ENCODE data around the gene RGS3. TPM values are rescaled to one million over a fixed set of nuclear protein-coding genes. Genes with fewer than 3 reads are reported as not detected.

Gene RGS3
- total RNA-seq, 4 donors from 2014 or later, result 43.9 to 122 (median 72.7) TPM

- Histone ChIP-seq H3K36me3 (no peaks in the 10 kb centered on the region), H3K4me3 (no peak overlapping the region), H3K27ac (no peak overlapping the region), H3K9me3 (no peaks in the 10 kb centered on the region), H3K4me1 (peaks cover 4 to 44% (median 16%) of the 10 kb centered on the region in 3 donors), H3K27me3 (no peaks in the 10 kb centered on the region)
- 73 to 86% methylated on average over 1 to 4 of the region's 9 CpGs for WGBS, 2 donors (ENCODE audit: low coverage in 1 of 2)
- ATAC-seq, result no peak
- TF ChIP-seq EP300 (IDR thresholded peaks at IDR 0.05) (no peak), POLR2A (IDR thresholded peaks at IDR 0.05) (no peak), POLR2AphosphoS5 (IDR thresholded peaks at IDR 0.05) (no peak)
- TF ChIP-seq, protein P1, sequence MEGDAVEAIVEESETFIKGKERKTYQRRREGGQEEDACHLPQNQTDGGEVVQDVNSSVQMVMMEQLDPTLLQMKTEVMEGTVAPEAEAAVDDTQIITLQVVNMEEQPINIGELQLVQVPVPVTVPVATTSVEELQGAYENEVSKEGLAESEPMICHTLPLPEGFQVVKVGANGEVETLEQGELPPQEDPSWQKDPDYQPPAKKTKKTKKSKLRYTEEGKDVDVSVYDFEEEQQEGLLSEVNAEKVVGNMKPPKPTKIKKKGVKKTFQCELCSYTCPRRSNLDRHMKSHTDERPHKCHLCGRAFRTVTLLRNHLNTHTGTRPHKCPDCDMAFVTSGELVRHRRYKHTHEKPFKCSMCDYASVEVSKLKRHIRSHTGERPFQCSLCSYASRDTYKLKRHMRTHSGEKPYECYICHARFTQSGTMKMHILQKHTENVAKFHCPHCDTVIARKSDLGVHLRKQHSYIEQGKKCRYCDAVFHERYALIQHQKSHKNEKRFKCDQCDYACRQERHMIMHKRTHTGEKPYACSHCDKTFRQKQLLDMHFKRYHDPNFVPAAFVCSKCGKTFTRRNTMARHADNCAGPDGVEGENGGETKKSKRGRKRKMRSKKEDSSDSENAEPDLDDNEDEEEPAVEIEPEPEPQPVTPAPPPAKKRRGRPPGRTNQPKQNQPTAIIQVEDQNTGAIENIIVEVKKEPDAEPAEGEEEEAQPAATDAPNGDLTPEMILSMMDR (IDR thresholded peaks at IDR 0.05), result no peak
Measured at GRCh38 chr9:113624721-113625120, 161.2 kb downstream of the RGS3 start.

- Histone ChIP-seq H3K4me3 (no peak overlapping the region), H3K36me3 (no peaks in the 10 kb centered on the region), H3K27ac (no peak overlapping the region), H3K27me3 (no peaks in the 10 kb centered on the region), H3K4me1 (peaks cover 4 to 36% (median 8%) of the 10 kb centered on the region in 3 donors), H3K9me3 (no peaks in the 10 kb centered on the region)
- ATAC-seq, result no peak
- no CpG with 5 or more reads among the region's 8 CpGs for WGBS, 2 donors (ENCODE audit: low coverage in 1 of 2)
- TF ChIP-seq, protein P1 (IDR thresholded peaks at IDR 0.05), result no peak
- TF ChIP-seq EP300 (IDR thresholded peaks at IDR 0.05) (no peak), POLR2AphosphoS5 (IDR thresholded peaks at IDR 0.05) (no peak), POLR2A (IDR thresholded peaks at IDR 0.05) (no peak)
Measured at GRCh38 chr9:113625486-113625885, 162.0 kb downstream of the RGS3 start.

DNA sequence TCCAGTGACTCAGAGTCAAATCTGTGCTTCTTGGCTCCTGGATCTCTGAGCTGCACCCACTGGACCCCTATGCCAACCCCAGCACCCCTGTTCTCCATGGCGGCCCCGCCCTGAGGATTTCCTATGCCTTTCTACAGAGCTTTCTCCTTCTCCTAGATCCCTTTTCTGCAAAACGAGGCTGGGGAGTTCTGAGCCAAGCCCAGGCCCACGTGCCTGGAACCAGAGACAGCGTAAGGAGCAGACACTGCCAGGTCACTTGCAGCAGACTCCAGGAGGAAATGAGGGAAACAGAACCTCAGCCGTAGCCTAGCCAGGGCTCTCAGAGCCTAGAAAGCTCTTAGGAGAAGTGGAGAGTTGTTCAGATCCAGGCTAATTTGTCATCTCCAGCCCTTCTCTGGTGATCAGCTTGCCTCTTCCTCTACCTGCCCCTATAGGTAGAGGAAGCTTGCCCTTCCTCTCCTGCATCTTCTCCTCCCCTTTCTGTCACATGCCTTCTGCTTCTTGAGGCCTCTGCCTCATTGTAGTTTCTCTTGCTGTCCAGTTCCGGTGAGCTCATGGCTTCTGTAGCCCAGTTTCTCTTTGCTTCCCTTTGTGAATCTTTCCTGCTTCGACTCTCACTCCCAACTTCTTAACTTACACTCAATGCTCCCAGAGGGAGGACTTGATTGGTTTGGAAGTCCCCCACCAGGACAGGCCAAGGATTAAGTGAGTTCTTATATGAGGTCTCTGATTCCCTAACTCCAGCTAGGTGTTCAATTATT, 163.4 kb downstream of the RGS3 start:
- Histone ChIP-seq H3K9me3 (no peaks in the 10 kb centered on the region), H3K4me3 (no peak overlapping the region), H3K36me3 (no peaks in the 10 kb centered on the region), H3K27me3 (no peaks in the 10 kb centered on the region), H3K4me1 (peaks cover 0 to 22% (median 0%) of the 10 kb centered on the region in 3 donors), H3K27ac (peak overlapping the region in 3 of 4 donors; percentile 28 to 58 (median 36))
- TF ChIP-seq POLR2AphosphoS5 (IDR thresholded peaks at IDR 0.05), result no peak
- TF ChIP-seq POLR2A (IDR thresholded peaks at IDR 0.05), result no peak
- TF ChIP-seq, protein P1 (IDR thresholded peaks at IDR 0.05), result no peak
- TF ChIP-seq EP300 (IDR thresholded peaks at IDR 0.05), result no peak
- peak; percentile 79 for ATAC-seq
- 51% methylated on average over 4 of the region's 8 CpGs; no CpG with 5 or more reads in 1 of the 2 donors for WGBS, 2 donors (ENCODE audit: low coverage in 1 of 2)

GRCh38 chr9:113628621-113629020, 165.1 kb downstream of the RGS3 start:
- H3K27ac ChIP-seq, result no peak overlapping the region
- WGBS, 2 donors (ENCODE audit: low coverage in 1 of 2), result 90% methylated on average over 4 of the region's 4 CpGs; no CpG with 5 or more reads in 1 of the 2 donors
- no peaks in the 10 kb centered on the region for H3K9me3 ChIP-seq
- no peak for ATAC-seq
- TF ChIP-seq POLR2AphosphoS5 (IDR thresholded peaks at IDR 0.05), result no peak
- TF ChIP-seq, protein P1 (IDR thresholded peaks at IDR 0.05), result no peak
- no peak for TF ChIP-seq EP300 (IDR thresholded peaks at IDR 0.05)
- TF ChIP-seq POLR2A (IDR thresholded peaks at IDR 0.05), result no peak
- H3K4me3 ChIP-seq, result no peak overlapping the region
- no peaks in the 10 kb centered on the region for H3K36me3 ChIP-seq
- peaks cover 0 to 14% (median 0%) of the 10 kb centered on the region in 3 donors for H3K4me1 ChIP-seq
- no peaks in the 10 kb centered on the region for H3K27me3 ChIP-seq

Measured in gastroesophageal sphincter (tissue), 4 donors.